RKO (cell line): Measurements from ENCODE around the gene GORASP1.

ENCODE experiments used
- DNase-seq: peaks from one replicate; pipeline ENCODE4 v3.0.0-alpha.2; 2016; ENCODE audit warnings: low spot score

Gene GORASP1

DNA sequence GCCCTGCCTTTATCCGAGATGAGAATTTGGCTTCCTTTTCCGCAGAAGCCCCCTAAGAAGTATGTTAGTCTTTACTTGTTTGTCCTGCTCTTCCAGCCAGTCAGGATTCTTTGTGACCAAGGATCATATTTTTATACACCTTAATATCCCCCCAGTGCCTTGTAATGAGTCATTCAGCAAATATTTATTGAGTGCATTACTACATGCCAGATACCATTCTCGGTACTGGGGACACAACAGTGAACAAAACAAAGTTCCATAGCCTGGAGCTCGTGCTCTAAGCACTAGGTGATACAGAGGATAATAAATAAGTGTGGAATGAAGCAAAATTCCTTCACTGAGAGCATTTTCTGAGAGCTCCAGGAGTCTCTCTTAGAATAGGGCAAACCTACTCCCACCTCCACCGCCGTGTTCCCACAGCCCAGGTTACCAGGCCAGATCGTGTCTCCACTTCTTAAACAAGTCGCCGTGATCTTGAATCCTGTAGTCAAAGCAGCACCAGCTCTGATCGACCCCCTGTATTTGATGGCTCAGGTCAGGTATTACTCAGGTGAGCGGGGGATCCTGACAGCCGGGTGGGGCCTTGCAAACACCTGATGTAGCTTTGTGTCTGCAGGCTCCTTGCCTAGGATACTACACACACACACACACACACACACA is 18.5 kb upstream of the GORASP1 start:
- DNase-seq = no peak

GRCh38 chr3:39124876-39125840 is 17.7 kb upstream of the GORASP1 start:
- no peak for DNase-seq

- DNase-seq = no peak
Measured at GRCh38 chr3:39122813-39123212, 15.4 kb upstream of the GORASP1 start.

DNA sequence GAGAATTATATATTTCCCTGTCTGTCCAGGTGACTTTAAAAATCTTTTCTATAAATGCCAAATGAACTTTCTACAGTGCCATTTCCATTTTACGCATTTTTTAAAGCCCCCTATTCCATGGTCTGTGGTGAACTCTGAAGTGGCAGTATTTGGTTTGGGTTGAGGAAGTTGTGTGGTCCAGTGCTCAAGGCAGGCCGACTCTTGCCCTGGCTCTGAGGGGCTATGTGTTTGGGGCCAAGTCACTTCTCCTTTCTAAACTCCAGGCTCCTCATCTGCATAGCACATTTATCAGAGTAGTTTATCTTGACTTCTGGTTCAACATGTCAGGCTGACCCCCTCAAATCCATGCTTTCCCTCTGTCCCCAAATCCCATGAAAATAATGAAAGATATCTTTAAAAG is 14.2 kb upstream of the GORASP1 start:
- no peak for DNase-seq

GRCh38 chr3:39118931-39119660 is 11.7 kb upstream of the GORASP1 start:
- no peak for DNase-seq

DNA sequence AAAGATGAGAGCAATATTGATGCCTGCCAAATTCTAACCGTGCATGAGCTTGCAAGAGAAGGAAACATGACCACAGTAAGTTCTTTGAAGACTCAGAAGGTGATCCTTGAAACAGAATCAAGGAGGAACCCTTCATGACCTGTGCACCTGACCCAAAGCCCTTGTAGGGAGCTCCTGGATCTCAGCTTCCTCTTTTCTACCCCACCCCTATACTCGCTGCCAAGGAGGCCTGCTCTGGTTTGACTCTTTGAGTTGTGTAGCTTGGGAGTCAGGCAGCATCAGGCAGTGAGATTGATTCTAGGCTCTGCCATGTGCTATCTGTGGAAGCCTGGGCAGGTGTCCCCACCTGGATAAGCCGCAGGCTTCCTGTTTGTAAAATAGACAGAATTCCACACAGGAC is 10.7 kb upstream of the GORASP1 start:
- DNase-seq = no peak

DNA sequence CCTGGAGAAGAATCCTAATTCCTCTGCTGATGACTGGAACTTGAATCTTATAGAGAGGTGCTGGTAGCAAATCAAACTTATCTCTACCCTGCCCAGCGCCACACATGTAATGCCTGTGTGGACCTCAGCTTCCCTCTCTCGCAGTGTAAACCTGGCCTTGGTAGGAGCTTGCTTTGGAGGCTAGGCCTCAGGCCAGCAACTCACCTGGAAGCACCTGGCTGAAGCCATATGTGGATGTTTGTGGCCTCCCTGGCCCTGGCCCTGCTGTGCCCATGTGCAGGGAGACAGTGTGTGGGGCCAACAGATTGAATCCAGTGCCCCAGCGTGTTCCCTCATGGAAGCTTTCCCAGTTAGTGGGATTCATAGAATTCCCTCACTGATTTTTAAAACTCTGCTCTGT is 8.4 kb upstream of the GORASP1 start:
- DNase-seq = no peak

GRCh38 chr3:39114456-39114855 is 7.0 kb upstream of the GORASP1 start:
- DNase-seq = no peak

DNA sequence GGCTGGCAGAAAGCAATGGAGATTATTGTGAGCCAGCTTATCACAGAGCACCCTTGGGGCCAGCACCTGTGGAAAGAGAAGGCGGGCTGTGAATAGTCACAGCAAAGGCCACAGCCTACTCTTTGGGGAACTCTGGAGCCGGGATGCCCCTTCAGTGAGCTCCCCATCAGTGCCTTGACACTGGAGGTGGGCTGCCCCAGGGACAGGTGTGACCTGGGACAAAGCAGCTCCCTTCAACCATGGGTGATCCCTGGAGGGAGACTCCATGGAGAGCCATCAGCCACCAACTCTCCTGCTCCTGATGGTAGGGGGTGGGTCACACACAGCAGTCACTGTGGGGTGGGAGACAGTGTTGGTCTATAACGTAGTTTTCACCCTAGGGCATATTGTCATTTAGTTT is 5.9 kb upstream of the GORASP1 start:
- DNase-seq = no peak

DNA sequence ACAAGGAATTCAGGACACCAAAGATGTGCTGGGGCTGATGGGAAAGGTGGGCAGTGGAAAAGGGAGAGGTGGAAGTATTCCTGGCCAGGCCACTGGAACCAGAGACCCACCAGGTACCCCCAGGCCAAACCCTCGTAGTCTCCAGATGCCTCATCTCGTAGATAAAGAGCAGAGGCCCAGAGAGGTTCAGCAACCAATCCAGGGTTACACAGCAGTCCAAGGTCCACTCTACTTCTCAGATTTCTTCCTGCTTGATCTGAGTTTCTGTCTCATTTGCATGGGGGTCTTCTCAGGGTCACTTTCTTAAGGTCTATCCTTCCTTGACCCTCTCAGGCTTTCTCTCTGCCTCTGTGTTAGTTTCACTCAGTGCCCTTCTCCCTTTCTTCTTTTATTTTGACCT is 5.1 kb upstream of the GORASP1 start:
- no peak for DNase-seq

GRCh38 chr3:39112113-39112512 is 4.7 kb upstream of the GORASP1 start:
- no peak for DNase-seq

DNA sequence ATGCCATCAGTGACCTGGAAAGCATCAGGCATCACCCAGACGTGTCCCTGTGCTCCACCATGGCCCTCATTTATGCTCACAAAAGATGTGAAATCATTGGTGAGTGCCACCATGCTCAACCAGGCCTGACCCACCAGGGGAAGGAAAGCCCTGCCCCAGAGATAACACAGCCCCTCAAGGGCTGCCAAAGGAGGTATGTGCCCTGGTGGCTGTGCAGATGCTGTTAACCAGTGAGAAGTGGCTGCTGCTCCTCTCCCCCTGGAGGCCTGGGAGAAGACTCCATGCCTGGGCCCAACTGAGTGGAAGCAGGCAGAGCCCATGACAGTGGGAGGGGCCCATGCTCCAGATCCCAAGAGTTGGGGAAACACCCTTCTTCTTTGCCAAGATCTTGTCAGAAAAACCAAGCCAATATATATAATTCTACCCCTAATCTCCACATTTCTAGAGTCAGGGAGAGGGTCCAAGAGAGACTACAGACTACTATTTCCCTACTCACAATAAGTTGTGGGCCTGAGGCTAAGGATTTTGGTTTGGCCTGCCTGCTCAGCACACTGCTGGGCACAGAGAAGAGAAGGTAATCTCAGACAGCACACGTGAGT is 2.7 kb upstream of the GORASP1 start:
- DNase-seq = no peak

DNA sequence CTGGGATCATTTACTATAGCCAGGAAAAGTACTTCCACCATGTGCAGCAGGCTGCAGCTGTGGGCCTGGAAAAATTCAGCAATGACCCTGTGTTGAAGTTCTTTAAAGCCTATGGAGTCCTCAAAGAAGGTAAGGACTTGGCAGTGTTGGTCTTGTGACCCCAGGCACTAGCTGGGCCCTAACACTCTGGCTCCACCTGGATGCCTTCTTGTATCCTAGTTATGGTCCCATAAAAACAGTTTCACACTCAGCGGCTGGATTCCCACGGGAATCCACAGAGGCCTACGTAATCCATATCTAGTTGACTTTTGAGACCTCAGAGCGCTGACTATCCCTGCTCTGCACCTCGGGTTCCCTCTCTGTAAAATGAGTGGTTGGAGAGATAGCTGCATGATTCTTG is 1.7 kb upstream of the GORASP1 start:
- DNase-seq = no peak

DNA sequence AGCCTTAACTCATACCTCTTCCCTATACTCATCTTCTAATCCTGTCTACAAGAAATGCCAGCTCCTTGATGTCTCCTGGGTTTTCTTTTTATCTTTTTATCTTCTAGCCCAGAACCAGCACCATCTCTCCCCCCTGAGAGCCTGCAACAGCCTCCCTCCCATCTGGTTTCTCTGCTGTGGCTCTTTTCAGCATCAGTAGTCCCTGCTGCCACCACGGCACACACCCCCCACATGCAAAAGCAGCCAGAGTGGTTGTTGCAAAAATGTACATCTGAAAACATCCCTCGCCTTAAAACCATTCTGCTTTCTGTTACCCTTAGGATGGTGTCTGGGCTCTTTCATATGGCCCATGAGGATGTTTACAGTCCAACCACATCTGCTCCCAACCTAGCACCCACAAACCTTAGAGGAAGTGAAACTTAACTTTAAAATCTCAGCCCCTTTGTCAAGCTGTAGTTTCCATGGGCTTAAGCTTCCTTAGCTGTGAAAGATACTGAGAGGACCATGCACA is 828 bp upstream of the GORASP1 start:
- no peak for DNase-seq

GRCh38 chr3:39106851-39107387 is 508 bp downstream of the GORASP1 start:
- DNase-seq = peak; percentile 54

- peak; percentile 48 for DNase-seq
Measured at GRCh38 chr3:39106281-39106811, 1.1 kb downstream of the GORASP1 start.

DNA sequence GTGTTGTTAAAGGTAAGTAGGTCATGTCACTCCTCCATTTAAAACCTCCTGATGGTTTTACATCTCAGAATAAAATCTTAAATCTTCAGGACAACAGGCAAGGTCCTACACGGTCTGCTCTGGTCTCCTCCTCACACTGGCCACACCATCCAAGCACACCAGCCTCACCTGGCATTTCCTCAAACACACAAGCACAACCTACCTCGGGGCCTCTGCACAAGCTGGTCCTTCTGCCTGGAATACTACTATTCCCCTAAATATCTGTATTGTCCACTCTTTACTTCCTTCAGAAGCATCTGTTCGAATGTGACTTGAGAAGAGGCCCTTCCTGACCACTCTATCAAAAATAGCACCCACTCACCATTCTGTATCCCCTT is 1.8 kb downstream of the GORASP1 start:
- DNase-seq = no peak

- no peak for DNase-seq
Measured at GRCh38 chr3:39104961-39105686, 2.3 kb downstream of the GORASP1 start.

GRCh38 chr3:39103791-39104552 is 3.5 kb downstream of the GORASP1 start:
- DNase-seq = no peak

- DNase-seq = peak; percentile 23
Measured at GRCh38 chr3:39103324-39103693, 4.1 kb downstream of the GORASP1 start.
